ENCODE measurements around the gene KIF1B.

- TF ChIP-seq CTCF (IDR thresholded peaks at IDR 0.05) (no peak), EZH2 (IDR thresholded peaks at IDR 0.05; ENCODE audit: borderline replicate concordance, insufficient read depth, low read depth, low read length, poor library complexity, severe bottlenecking) (no peak)
These were observed 53.2 kb downstream of the KIF1B start for GRCh38 chr1:10263450-10264082.

Data from B cell (primary cell).